H54 (cell line): ENCODE measurements around the gene HYAL4.
"Not testable (repeated sequence)": the region's sequence is repeated elsewhere in the genome, so short reads cannot be mapped to it uniquely, and the experiment has no call there.

Experiments
- DNase-seq: peaks from one replicate; pipeline ENCODE4 v3.0.0; 2011; ENCODE audit warnings: low spot score, mixed read lengths; ENCODE audit not compliant: insufficient read length
- FAIRE-seq: peaks from 3 replicates; lab custom pipeline; 2011; peaks lifted over from hg19 to GRCh38; lab: Jason Lieb, UNC
- POLR2A ChIP-seq: IDR thresholded peaks from 2 replicates; pipeline ENCODE4 v1.6.1; 2011; ENCODE audit warnings: low read depth, mild to moderate bottlenecking, low read length

HYAL4 gene

GRCh38 chr7:123863461-123863860 is 18.5 kb downstream of the HYAL4 start:
- DNase-seq: no peak
- no peak for TF ChIP-seq POLR2A
- no peak for FAIRE-seq

GRCh38 chr7:123864012-123864411 is 19.0 kb downstream of the HYAL4 start:
- DNase-seq (no peak), FAIRE-seq (no peak)

GRCh38 chr7:123864436-123864835 is 19.5 kb downstream of the HYAL4 start:
- DNase-seq (no peak), FAIRE-seq (no peak)
- TF ChIP-seq POLR2A: no peak

More at GRCh38 chr7:123864012-123864411, 19.0 kb downstream of the HYAL4 start:
- no peak for TF ChIP-seq POLR2A

GRCh38 chr7:123864966-123865365 is 20.0 kb downstream of the HYAL4 start:
- DNase-seq (no peak), FAIRE-seq (no peak)
- no peak for TF ChIP-seq POLR2A

- DNase-seq: peak; percentile 7
- TF ChIP-seq POLR2A: no peak
- peak; percentile 95 for FAIRE-seq
These were observed 20.6 kb downstream of the HYAL4 start for GRCh38 chr7:123865517-123866117.

- FAIRE-seq: no peak
- no peak for TF ChIP-seq POLR2A
- DNase-seq: no peak
These were observed 22.3 kb downstream of the HYAL4 start for GRCh38 chr7:123867225-123867624.

- DNase-seq (peak; percentile 4), FAIRE-seq (peak; percentile 75)
- TF ChIP-seq POLR2A: no peak
These were observed 27.3 kb downstream of the HYAL4 start for GRCh38 chr7:123871998-123872867.

- TF ChIP-seq POLR2A: no peak
- FAIRE-seq (no peak), DNase-seq (no peak)
These were observed 27.9 kb downstream of the HYAL4 start for GRCh38 chr7:123872908-123873307.

GRCh38 chr7:123876557-123877256 is 31.7 kb downstream of the HYAL4 start:
- DNase-seq (no peak), FAIRE-seq (no peak)
- TF ChIP-seq POLR2A: no peak

GRCh38 chr7:123879628-123880027 is 34.7 kb downstream of the HYAL4 start:
- FAIRE-seq (no peak), DNase-seq (no peak)
- TF ChIP-seq POLR2A: no peak

- no peak for TF ChIP-seq POLR2A
- DNase-seq: no peak
- FAIRE-seq: no peak
These were observed 36.3 kb downstream of the HYAL4 start for GRCh38 chr7:123881300-123881699.

- FAIRE-seq (no peak), DNase-seq (no peak)
- TF ChIP-seq POLR2A: no peak
These were observed 38.2 kb downstream of the HYAL4 start for GRCh38 chr7:123883154-123883553.

- FAIRE-seq: no peak
These were observed 43.2 kb downstream of the HYAL4 start for GRCh38 chr7:123888192-123888591.

GRCh38 chr7:123894753-123895152 is 49.8 kb downstream of the HYAL4 start:
- not testable (repeated sequence) for FAIRE-seq, DNase-seq

More at GRCh38 chr7:123888192-123888591, 43.2 kb downstream of the HYAL4 start:
- DNase-seq: no peak
- no peak for TF ChIP-seq POLR2A

GRCh38 chr7:123901101-123901500 is 56.1 kb downstream of the HYAL4 start:
- no peak for TF ChIP-seq POLR2A
- no peak for DNase-seq
- FAIRE-seq: no peak
